SU-DHL-6 (cell line): Measurements from ENCODE around the gene BCAS3.

Source experiments
- H2AFZ ChIP-seq: fragments of 200-600 bp; sonication (generic); 2 replicates; pipeline ENCODE4 v1.6.1; 2014; ENCODE audit warnings: low read depth, mild to moderate bottlenecking, moderate library complexity, mixed read lengths, antibody characterized with exemption, low read length; ENCODE audit not compliant: severe bottlenecking
- H3F3A ChIP-seq: fragments of 200-600 bp; shearing (Covaris generic); 2 replicates; pipeline ENCODE4 v1.6.0; 2016; ENCODE audit warnings: antibody characterized with exemption, mild to moderate bottlenecking; ENCODE audit not compliant: insufficient read depth
- H3K27ac ChIP-seq: fragments of 200-600 bp; sonication (generic); 2 replicates; pipeline ENCODE4 v1.5.1; 2016; ENCODE audit warnings: low read depth, mild to moderate bottlenecking, low read length, moderate library complexity, mixed read lengths
- H3K27me3 ChIP-seq: fragments of 200-600 bp; sonication (generic), shearing (Covaris generic); 2 replicates; pipeline ENCODE4 v1.6.0; 2014; ENCODE audit warnings: mild to moderate bottlenecking, low read length
- H3K36me3 ChIP-seq: fragments of 200-600 bp; sonication (generic); 2 replicates; pipeline ENCODE4 v1.6.1; 2014; ENCODE audit warnings: mild to moderate bottlenecking, low read length, mixed read lengths
- H3K4me2 ChIP-seq: fragments of 300-600, 200-600 bp; shearing (Covaris generic), sonication (generic); 2 replicates; pipeline ENCODE4 v1.6.0; 2014; ENCODE audit warnings: low read length, low read depth, mild to moderate bottlenecking; ENCODE audit not compliant: poor library complexity, severe bottlenecking
- H3K4me3 ChIP-seq: fragments of 200-600 bp; sonication (generic); 2 replicates; pipeline ENCODE4 v1.5.1; 2014; ENCODE audit warnings: antibody characterized with exemption, low read length, mild to moderate bottlenecking, mixed read lengths; ENCODE audit not compliant: insufficient read depth, poor library complexity, severe bottlenecking
- H3K79me2 ChIP-seq: fragments of 200-600 bp; sonication (generic); 2 replicates; pipeline ENCODE4 v1.6.1; 2014; ENCODE audit warnings: mild to moderate bottlenecking, low read length, moderate library complexity; ENCODE audit not compliant: insufficient read depth
- H3K9ac ChIP-seq: fragments of 200-600 bp; sonication (generic); 2 replicates; pipeline ENCODE4 v1.7.0; 2014; ENCODE audit warnings: mild to moderate bottlenecking, low read length
- H3K9me2 ChIP-seq: fragments of 200-600 bp; sonication (generic); replicated peaks from 2 replicates; pipeline ENCODE4 v1.6.1; 2014; ENCODE audit warnings: low read length; ENCODE audit not compliant: insufficient read depth
- H3K9me3 ChIP-seq: fragments of 200-600 bp; sonication (generic); 2 replicates; pipeline ENCODE4 v1.6.1; 2014; ENCODE audit warnings: low read length, mixed read lengths; ENCODE audit not compliant: insufficient read depth
- H4K20me1 ChIP-seq: fragments of 200-600 bp; sonication (generic); 2 replicates; pipeline ENCODE4 v1.6.1; 2014; ENCODE audit warnings: low read depth, mild to moderate bottlenecking, antibody characterized with exemption, low read length, moderate library complexity, mixed read lengths
- EZH2phosphoT487 ChIP-seq: fragments of 200-600 bp; sonication (generic), shearing (Covaris generic); conservative IDR thresholded peaks from 2 replicates; pipeline ENCODE4 v1.6.1; 2018; ENCODE audit warnings: mild to moderate bottlenecking, antibody characterized with exemption, low read length, moderate library complexity, mixed read lengths
- TF ChIP-seq, protein P1 (sequence below): fragments of 200-600 bp; sonication (generic); IDR thresholded peaks from one replicate; pipeline ENCODE4 v1.5.1; 2017; ENCODE audit warnings: antibody characterized with exemption, mild to moderate bottlenecking, low read length, moderate library complexity; ENCODE audit not compliant: insufficient read depth, poor library complexity, severe bottlenecking

Gene BCAS3

DNA sequence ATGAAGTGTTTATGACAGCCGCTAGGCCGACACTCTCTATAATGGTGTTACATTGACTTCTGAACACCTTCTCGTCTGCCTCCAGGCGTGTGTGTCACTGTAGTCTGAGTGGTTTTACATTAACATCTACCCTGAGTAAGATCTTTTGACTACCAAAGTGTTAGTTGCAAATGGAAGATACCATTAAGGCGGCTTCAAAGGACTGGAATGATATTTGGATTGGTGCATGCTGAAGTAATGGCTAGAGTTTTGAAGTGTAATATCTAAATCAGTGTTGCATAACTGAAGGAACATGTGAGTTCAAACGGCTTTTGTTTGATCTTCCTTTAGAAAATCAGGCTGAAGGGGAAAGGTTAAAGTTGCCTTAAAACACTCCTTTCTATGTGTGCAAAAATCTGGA, 52.2 kb downstream of the BCAS3 start:
- no peaks in the 10 kb centered on the region for H3K27me3 ChIP-seq
- no peak overlapping the region for H2AFZ ChIP-seq
- no peak overlapping the region for H3K9ac ChIP-seq
- no peaks in the 10 kb centered on the region for H3K9me3 ChIP-seq
- no peaks in the 10 kb centered on the region for H3F3A ChIP-seq
- H3K4me2 ChIP-seq = no peak overlapping the region
- no peaks in the 10 kb centered on the region for H4K20me1 ChIP-seq
- H3K36me3 ChIP-seq = no peaks in the 10 kb centered on the region
- no peak overlapping the region for H3K27ac ChIP-seq
- no peak overlapping the region for H3K4me3 ChIP-seq
- TF ChIP-seq EZH2phosphoT487 = no peak
- TF ChIP-seq, protein P1, sequence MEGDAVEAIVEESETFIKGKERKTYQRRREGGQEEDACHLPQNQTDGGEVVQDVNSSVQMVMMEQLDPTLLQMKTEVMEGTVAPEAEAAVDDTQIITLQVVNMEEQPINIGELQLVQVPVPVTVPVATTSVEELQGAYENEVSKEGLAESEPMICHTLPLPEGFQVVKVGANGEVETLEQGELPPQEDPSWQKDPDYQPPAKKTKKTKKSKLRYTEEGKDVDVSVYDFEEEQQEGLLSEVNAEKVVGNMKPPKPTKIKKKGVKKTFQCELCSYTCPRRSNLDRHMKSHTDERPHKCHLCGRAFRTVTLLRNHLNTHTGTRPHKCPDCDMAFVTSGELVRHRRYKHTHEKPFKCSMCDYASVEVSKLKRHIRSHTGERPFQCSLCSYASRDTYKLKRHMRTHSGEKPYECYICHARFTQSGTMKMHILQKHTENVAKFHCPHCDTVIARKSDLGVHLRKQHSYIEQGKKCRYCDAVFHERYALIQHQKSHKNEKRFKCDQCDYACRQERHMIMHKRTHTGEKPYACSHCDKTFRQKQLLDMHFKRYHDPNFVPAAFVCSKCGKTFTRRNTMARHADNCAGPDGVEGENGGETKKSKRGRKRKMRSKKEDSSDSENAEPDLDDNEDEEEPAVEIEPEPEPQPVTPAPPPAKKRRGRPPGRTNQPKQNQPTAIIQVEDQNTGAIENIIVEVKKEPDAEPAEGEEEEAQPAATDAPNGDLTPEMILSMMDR = no peak
- H3K79me2 ChIP-seq = no peaks in the 10 kb centered on the region
- H3K9me2 ChIP-seq = no peaks in the 10 kb centered on the region

DNA sequence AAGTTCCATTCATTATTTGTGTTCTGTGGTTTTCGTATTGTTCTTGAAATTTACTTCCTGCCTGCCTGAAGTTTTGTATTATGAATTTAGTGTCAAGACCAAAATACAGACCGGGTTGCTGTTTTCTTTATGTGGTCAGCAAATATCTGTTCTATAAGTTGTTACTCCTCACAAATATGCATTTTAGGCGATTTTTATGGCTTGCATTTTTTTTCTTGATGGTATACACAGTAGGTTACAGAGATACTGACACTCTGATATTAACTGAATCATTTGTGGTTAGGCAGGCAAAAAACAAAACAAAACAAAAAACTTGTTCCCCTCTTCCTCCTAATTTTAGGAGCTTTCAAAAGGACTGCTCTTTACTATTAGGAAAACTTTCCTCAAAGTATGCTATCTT, 52.6 kb downstream of the BCAS3 start:
- Histone ChIP-seq H2AFZ (no peak overlapping the region), H3F3A (no peaks in the 10 kb centered on the region), H3K4me3 (no peak overlapping the region), H3K79me2 (no peaks in the 10 kb centered on the region), H3K9ac (no peak overlapping the region), H3K9me2 (no peaks in the 10 kb centered on the region), H3K4me2 (no peak overlapping the region), H4K20me1 (no peaks in the 10 kb centered on the region), H3K27ac (no peak overlapping the region), H3K36me3 (no peaks in the 10 kb centered on the region), H3K27me3 (no peaks in the 10 kb centered on the region), H3K9me3 (no peaks in the 10 kb centered on the region)
- TF ChIP-seq EZH2phosphoT487 = no peak
- TF ChIP-seq, protein P1 = no peak

DNA sequence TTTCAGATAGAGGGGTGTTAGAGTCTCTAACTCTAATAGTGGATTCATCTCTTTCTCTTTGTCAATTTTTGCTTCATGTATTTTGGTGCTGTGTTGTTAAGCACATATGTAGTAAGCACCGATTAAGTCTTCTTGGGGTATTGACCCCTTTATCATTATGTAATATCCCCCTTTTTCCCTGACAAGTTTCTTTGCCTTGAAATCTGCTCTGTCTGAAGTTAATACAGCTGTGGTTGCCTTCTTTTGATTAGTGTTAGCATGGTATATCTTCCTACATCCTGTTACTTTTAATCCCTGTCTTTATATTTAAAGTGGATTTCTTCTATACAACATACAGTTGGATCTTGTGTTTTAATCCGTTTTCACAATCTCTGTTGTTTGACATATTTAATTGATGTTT, 60.6 kb downstream of the BCAS3 start:
- H3K9me3 ChIP-seq = no peaks in the 10 kb centered on the region
- no peak overlapping the region for H2AFZ ChIP-seq
- H3K4me2 ChIP-seq = no peak overlapping the region
- H3K27me3 ChIP-seq = no peaks in the 10 kb centered on the region
- no peaks in the 10 kb centered on the region for H3F3A ChIP-seq
- H3K4me3 ChIP-seq = no peak overlapping the region
- H3K9me2 ChIP-seq = no peaks in the 10 kb centered on the region
- no peaks in the 10 kb centered on the region for H3K79me2 ChIP-seq
- H3K36me3 ChIP-seq = no peaks in the 10 kb centered on the region
- H3K27ac ChIP-seq = no peak overlapping the region
- TF ChIP-seq, protein P1 = no peak
- H3K9ac ChIP-seq = no peak overlapping the region
- no peaks in the 10 kb centered on the region for H4K20me1 ChIP-seq

DNA sequence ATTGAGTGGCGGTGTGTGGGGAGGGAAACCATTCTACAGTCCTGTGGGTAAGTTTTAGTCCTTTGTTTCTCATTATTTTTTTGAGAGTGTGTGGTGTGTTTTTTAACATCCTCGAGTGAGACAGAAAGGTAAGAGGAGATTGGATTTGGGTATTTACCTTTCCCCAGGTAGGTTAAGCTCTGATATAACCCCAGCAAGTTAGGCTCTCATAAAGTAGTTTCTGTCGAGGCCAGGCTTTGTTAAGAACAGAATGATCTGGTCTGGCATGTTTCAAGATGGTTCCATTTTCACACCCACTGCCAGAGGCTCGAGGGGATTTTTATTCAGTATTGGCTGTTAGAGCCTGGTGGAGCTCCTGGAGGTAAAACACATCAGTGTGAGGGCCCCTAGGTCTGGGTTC, 62.9 kb downstream of the BCAS3 start:
- Histone ChIP-seq H4K20me1 (0 out of 2 replicates have a peak, but pooled peaks cover under 1% of the 10 kb centered on the region), H3F3A (no peaks in the 10 kb centered on the region), H3K27me3 (no peaks in the 10 kb centered on the region), H3K9me3 (no peaks in the 10 kb centered on the region), H3K4me2 (no peak overlapping the region), H3K4me3 (no peak overlapping the region), H3K79me2 (no peaks in the 10 kb centered on the region), H3K9me2 (no peaks in the 10 kb centered on the region), H2AFZ (no peak overlapping the region), H3K27ac (no peak overlapping the region), H3K36me3 (no peaks in the 10 kb centered on the region), H3K9ac (no peak overlapping the region)
- TF ChIP-seq, protein P1 = no peak
- TF ChIP-seq EZH2phosphoT487 = no peak
